ENCODE measurements around the gene CCDC40.

- TF ChIP-seq CTCF (IDR thresholded peaks at IDR 0.05), result no peak
- TF ChIP-seq POLR2A (IDR thresholded peaks at IDR 0.05), result no peak
These were observed 86.6 kb downstream of the CCDC40 start for GRCh38 chr17:80122926-80123505.

Data from heart left ventricle (tissue), 13 donors.